D721Med (cell line): Measurements from ENCODE around the gene UBE4B.

ENCODE experiments used
- DNase-seq: peaks from one replicate; pipeline ENCODE4 v3.0.0; 2011; ENCODE audit warnings: low spot score; ENCODE audit not compliant: insufficient read length
- FAIRE-seq: peaks from 2 replicates; lab custom pipeline; 2011; peaks lifted over from hg19 to GRCh38; lab: Jason Lieb, UNC
- TF ChIP-seq, protein P1 (sequence below): IDR thresholded peaks from 2 replicates; pipeline ENCODE4 v1.5.1; 2012; ENCODE audit warnings: mild to moderate bottlenecking, control low read depth; ENCODE audit not compliant: insufficient read depth; ENCODE audit errors: missing control alignments

Gene UBE4B

GRCh38 chr1:10209905-10210810, 177.4 kb downstream of the UBE4B start, which contains the start of gene KIF1B:
KIF1B (plus strand) TSS chr1:10210570; CDS start chr1:10232329, 21,759 bp downstream.
- TF ChIP-seq, protein P1, sequence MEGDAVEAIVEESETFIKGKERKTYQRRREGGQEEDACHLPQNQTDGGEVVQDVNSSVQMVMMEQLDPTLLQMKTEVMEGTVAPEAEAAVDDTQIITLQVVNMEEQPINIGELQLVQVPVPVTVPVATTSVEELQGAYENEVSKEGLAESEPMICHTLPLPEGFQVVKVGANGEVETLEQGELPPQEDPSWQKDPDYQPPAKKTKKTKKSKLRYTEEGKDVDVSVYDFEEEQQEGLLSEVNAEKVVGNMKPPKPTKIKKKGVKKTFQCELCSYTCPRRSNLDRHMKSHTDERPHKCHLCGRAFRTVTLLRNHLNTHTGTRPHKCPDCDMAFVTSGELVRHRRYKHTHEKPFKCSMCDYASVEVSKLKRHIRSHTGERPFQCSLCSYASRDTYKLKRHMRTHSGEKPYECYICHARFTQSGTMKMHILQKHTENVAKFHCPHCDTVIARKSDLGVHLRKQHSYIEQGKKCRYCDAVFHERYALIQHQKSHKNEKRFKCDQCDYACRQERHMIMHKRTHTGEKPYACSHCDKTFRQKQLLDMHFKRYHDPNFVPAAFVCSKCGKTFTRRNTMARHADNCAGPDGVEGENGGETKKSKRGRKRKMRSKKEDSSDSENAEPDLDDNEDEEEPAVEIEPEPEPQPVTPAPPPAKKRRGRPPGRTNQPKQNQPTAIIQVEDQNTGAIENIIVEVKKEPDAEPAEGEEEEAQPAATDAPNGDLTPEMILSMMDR, result peak; percentile 54
- DNase-seq (peak; percentile 78), FAIRE-seq (no peak)

DNA sequence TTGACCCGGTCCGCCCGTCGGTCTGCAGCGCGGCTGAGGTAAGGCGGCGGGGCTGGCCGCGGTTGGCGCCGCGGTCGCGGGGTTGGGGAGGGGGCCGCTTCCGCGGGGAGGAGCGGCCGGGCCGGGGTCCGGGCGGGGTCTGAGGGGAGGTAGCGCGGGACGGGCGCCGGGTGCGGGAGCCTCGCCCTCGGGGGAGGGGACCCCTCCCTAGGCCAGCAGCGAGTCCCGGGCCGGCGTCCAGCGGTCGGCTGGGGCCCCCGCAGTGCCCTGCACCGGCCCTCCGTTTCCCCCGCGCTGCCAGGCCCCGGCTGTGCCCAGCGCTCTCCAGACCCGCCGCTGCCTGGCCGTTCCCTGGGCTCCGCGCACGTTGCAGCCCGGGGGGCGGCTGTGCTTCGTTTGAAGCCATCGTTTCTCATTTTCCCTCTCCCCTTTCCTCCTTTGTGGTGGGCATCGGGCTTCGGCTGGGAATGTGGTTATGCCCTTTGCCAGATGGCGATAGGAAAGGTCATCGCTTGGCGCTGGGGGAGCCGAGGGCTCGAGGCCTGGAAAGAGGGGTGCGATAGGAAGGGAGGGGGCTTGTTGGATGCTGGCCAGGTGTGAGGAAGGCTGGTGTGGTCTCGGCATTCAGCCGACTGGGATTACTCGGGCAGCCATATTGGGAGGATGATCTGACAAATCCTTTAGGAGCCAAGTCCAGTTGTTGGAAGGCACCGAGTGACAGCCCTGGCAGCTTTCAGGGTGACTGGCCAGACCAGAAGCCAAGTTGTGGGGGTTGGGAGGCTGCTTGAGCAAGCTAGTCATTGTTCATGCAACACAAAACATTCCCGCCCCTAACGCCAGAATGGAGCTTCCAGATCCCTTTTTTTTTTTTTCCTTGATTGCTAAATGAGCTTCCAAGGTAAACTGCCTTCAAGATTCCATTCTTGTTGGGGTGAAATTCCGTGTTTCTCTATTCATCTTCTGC, 178.4 kb downstream of the UBE4B start:
- FAIRE-seq, result no peak
- TF ChIP-seq, protein P1, result no peak
- no peak for DNase-seq

DNA sequence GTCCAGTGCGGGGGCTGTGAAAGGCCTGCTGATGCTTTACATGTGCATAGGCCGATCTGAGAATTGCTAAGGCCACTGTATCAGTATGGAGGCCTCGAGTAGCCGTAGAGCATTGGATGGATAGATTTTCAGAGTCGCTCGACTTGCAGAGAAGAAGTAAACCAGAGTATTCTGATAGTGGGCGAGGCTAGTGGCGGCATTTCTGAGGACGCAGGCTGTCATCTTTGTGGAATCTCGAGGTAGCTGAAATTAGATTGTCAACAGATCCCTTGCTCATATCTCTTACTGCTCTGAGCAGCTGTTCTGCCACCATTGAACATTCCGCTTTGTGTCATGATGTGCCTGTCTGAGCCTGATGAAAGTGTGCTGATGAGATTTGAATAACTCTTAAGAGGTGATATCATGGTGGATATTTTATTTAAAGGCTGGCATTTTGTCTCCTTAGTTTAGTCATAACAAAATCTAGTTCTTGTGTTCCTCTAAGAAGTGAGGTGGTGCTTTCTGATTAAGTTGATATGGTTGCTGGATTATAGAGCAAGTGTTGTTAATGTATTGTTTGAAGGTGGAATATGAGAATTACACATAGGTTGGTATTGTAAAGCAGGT, 179.2 kb downstream of the UBE4B start:
- DNase-seq, result no peak
- TF ChIP-seq, protein P1, result no peak
- FAIRE-seq, result no peak

DNA sequence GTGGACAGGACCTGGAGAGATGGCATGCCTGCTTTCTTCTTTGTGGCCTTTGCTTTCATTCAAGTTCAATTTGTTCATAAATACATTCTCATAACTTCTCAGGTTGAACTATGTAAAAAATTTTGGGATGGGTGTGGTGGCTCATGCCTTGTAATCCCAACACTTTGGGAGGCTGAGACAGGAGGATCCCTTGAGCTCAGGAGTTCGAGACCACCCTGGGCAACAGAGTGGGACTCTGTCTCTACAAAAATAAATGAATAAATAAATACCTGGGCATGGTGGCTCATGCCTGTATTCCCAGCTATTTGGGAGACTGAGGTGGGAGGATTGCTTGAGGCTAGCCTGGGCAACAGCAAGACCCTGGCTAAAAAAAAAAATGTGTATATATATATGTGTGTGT, 179.7 kb downstream of the UBE4B start:
- FAIRE-seq (no peak), DNase-seq (no peak)
- TF ChIP-seq, protein P1, result no peak

GRCh38 chr1:10213186-10213705, 180.5 kb downstream of the UBE4B start:
- FAIRE-seq (no peak), DNase-seq (no peak)
- TF ChIP-seq, protein P1, result no peak

- FAIRE-seq, result no peak
- no peak for DNase-seq
- TF ChIP-seq, protein P1, result no peak
Observed at GRCh38 chr1:10216090-10216749, 183.5 kb downstream of the UBE4B start.
